WTC11 (cell line): ENCODE measurements around the gene GPATCH2. TPM values are rescaled to one million over a fixed set of nuclear protein-coding genes. Genes with fewer than 3 reads are reported as not detected.

ENCODE experiments used
- ATAC-seq: fragments of 200-7000 bp; cut with Tn5 transposase; 2 replicates; pipeline ENCODE4 v1.10.0; 2021; ENCODE audit warnings: mild to moderate bottlenecking, moderate library complexity
- CTCF ChIA-PET: fragments of 300-600 bp; sonication (Branson Sonifier 250); formaldehyde crosslinking; loops from one replicate; lab custom pipeline; 2021; ENCODE audit warnings: antibody characterized with exemption; lab: Charles Lee
- POLR2A ChIA-PET: fragments of 350-600 bp; sonication (Branson Sonifier 250); formaldehyde crosslinking; loops from one replicate; lab custom pipeline; 2021; ENCODE audit warnings: antibody characterized with exemption; lab: Charles Lee
- DNase-seq: peaks from one replicate; pipeline ENCODE4 v3.0.0; 2021; ENCODE audit warnings: low spot score
- H3K27ac Mint-ChIP-seq: 2 replicates; pipeline ENCODE4 v1.8.0; 2021; ENCODE audit warnings: mixed read lengths
- H3K27me3 Mint-ChIP-seq: 2 replicates; pipeline ENCODE4 v1.8.0; 2021; ENCODE audit warnings: low read depth, mild to moderate bottlenecking, moderate library complexity, mixed read lengths
- H3K36me3 Mint-ChIP-seq: 2 replicates; pipeline ENCODE4 v1.8.0; 2021; ENCODE audit warnings: mixed read lengths
- H3K4me1 Mint-ChIP-seq: 2 replicates; pipeline ENCODE4 v1.8.0; 2022; ENCODE audit warnings: mixed read lengths
- H3K4me3 Mint-ChIP-seq: 2 replicates; pipeline ENCODE4 v1.8.0; 2021; ENCODE audit warnings: mild to moderate bottlenecking, moderate library complexity, mixed read lengths
- H3K9me3 Mint-ChIP-seq: 2 replicates; pipeline ENCODE4 v1.8.0; 2021; ENCODE audit warnings: mixed read lengths
- CREB1 ChIP-seq: sonication (generic); formaldehyde crosslinking; IDR thresholded peaks from 2 replicates; pipeline ENCODE4 v1.8.0; 2023; ENCODE audit warnings: mild to moderate bottlenecking, missing genetic modification reagents
- NFYB ChIP-seq: sonication (generic); formaldehyde crosslinking; conservative IDR thresholded peaks from 2 replicates; pipeline ENCODE4 v1.8.0; 2022; ENCODE audit warnings: low read depth, missing genetic modification reagents
- NR1H2 ChIP-seq: sonication (generic); formaldehyde crosslinking; IDR thresholded peaks from 2 replicates; pipeline ENCODE4 v1.9.0; 2021; ENCODE audit warnings: mild to moderate bottlenecking, moderate library complexity, missing genetic modification reagents
- SP1 ChIP-seq: sonication (generic); formaldehyde crosslinking; conservative IDR thresholded peaks from 2 replicates; pipeline ENCODE4 v1.8.1; 2022; ENCODE audit warnings: missing genetic modification reagents
- TEAD4 ChIP-seq: sonication (generic); formaldehyde crosslinking; IDR thresholded peaks from 2 replicates; pipeline ENCODE4 v1.8.0; 2022; ENCODE audit warnings: mild to moderate bottlenecking, missing genetic modification reagents
- ZNF263 ChIP-seq: sonication (generic); formaldehyde crosslinking; IDR thresholded peaks from 2 replicates; pipeline ENCODE4 v1.8.1; 2022; ENCODE audit warnings: low read depth, mild to moderate bottlenecking, moderate library complexity, missing genetic modification reagents
- total RNA-seq: library from RNA; stranded (reverse); gene quantifications from 3 replicates; pipeline ENCODE4 v1.2.3, GENCODE V29; 2021
- TF ChIP-seq, protein P1 (sequence below): sonication (generic); formaldehyde crosslinking; IDR thresholded peaks from 2 replicates; pipeline ENCODE4 v1.8.0; 2023; ENCODE audit warnings: missing genetic modification reagents
- TF ChIP-seq, protein P2 (sequence below): fragments of 200-600 bp; IDR thresholded peaks from 2 replicates; pipeline ENCODE4 v1.8.0; 2022; ENCODE audit warnings: antibody characterized with exemption
- TF ChIP-seq, protein P3 (sequence below): fragments of 250-450 bp; sonication (Bioruptor Pico); IDR thresholded peaks from 2 replicates; pipeline ENCODE4 v1.9.0; 2021; ENCODE audit warnings: mild to moderate bottlenecking
- TF ChIP-seq, protein P4 (sequence below): sonication (generic); formaldehyde crosslinking; IDR thresholded peaks from 2 replicates; pipeline ENCODE4 v1.8.0; 2022; ENCODE audit warnings: mild to moderate bottlenecking, missing genetic modification reagents
- TF ChIP-seq, protein P5 (sequence below): sonication (generic); formaldehyde crosslinking; IDR thresholded peaks from 2 replicates; pipeline ENCODE4 v1.8.0; 2023; ENCODE audit warnings: mild to moderate bottlenecking, missing genetic modification reagents
- TF ChIP-seq, protein P6 (sequence below): fragments of 250-450 bp; sonication (Bioruptor Pico); conservative IDR thresholded peaks from 2 replicates; pipeline ENCODE4 v1.9.0; 2021; ENCODE audit warnings: mild to moderate bottlenecking
- TF ChIP-seq, protein P7 (sequence below): sonication (generic); formaldehyde crosslinking; IDR thresholded peaks from 2 replicates; pipeline ENCODE4 v1.8.0; 2022; ENCODE audit warnings: mild to moderate bottlenecking, missing genetic modification reagents
- TF ChIP-seq, protein P8 (sequence below): sonication (generic); formaldehyde crosslinking; IDR thresholded peaks from 2 replicates; pipeline ENCODE4 v1.8.0; 2023; ENCODE audit warnings: missing genetic modification reagents, mild to moderate bottlenecking, borderline replicate concordance

The GPATCH2 gene
- total RNA-seq, 1 experiment from 2014 or later = 11.5 TPM

DNA sequence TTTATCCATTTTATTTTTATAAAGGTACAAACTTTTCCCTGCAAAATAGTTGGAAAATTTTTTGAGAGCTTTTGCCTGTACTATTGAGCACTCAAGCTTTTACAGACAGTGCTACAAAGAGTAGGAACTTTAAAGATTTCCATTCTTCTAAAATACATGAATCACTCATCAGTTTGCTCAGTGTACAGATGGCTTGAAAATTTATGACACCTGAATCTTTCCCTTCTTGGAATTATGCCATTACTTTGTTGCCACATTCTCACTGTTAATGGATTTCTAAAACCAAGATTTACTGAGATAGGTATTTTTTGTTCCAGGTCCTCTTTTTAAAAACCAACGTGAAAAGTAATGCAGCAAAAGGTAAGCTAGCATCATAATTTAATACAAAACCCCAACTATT lies 76.0 kb downstream of the GPATCH2 start (continued):
- TF ChIP-seq NFYB (no peak), SP1 (CRISPR knock-in tag) (no peak), CREB1 (CRISPR knock-in tag) (no peak)
- TF ChIP-seq, protein P1, sequence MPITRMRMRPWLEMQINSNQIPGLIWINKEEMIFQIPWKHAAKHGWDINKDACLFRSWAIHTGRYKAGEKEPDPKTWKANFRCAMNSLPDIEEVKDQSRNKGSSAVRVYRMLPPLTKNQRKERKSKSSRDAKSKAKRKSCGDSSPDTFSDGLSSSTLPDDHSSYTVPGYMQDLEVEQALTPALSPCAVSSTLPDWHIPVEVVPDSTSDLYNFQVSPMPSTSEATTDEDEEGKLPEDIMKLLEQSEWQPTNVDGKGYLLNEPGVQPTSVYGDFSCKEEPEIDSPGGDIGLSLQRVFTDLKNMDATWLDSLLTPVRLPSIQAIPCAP (CRISPR knock-in tag) = no peak
- TF ChIP-seq, protein P2, sequence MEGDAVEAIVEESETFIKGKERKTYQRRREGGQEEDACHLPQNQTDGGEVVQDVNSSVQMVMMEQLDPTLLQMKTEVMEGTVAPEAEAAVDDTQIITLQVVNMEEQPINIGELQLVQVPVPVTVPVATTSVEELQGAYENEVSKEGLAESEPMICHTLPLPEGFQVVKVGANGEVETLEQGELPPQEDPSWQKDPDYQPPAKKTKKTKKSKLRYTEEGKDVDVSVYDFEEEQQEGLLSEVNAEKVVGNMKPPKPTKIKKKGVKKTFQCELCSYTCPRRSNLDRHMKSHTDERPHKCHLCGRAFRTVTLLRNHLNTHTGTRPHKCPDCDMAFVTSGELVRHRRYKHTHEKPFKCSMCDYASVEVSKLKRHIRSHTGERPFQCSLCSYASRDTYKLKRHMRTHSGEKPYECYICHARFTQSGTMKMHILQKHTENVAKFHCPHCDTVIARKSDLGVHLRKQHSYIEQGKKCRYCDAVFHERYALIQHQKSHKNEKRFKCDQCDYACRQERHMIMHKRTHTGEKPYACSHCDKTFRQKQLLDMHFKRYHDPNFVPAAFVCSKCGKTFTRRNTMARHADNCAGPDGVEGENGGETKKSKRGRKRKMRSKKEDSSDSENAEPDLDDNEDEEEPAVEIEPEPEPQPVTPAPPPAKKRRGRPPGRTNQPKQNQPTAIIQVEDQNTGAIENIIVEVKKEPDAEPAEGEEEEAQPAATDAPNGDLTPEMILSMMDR = no peak
- TF ChIP-seq, protein P3, sequence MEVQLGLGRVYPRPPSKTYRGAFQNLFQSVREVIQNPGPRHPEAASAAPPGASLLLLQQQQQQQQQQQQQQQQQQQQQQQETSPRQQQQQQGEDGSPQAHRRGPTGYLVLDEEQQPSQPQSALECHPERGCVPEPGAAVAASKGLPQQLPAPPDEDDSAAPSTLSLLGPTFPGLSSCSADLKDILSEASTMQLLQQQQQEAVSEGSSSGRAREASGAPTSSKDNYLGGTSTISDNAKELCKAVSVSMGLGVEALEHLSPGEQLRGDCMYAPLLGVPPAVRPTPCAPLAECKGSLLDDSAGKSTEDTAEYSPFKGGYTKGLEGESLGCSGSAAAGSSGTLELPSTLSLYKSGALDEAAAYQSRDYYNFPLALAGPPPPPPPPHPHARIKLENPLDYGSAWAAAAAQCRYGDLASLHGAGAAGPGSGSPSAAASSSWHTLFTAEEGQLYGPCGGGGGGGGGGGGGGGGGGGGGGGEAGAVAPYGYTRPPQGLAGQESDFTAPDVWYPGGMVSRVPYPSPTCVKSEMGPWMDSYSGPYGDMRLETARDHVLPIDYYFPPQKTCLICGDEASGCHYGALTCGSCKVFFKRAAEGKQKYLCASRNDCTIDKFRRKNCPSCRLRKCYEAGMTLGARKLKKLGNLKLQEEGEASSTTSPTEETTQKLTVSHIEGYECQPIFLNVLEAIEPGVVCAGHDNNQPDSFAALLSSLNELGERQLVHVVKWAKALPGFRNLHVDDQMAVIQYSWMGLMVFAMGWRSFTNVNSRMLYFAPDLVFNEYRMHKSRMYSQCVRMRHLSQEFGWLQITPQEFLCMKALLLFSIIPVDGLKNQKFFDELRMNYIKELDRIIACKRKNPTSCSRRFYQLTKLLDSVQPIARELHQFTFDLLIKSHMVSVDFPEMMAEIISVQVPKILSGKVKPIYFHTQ (CRISPR knock-in tag) = no peak

DNA sequence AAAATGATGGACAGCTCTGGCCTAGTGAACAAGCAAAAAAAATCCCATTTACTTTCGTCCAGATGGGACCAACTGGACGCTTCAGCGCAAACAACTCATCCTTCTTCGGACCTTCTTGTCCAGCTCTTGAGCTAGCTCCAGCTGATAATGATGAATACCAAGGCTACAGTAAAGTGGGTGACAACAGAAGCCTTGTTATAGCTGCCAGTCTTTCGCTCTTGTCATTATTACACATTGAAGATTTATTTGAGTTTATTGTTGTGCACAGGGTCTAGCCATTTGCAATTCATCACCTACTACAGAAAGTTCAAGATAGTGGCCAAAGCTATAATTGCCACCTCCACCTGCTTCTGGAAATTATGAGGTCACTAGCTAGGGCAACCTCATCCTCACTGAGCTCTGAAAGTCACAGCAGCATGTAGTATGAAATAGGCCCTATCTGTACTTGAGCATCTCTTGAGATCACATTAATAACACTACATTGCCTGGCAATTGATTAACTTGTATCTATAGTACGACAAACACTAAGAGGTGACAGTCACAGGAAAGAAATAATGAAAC lies 76.9 kb downstream of the GPATCH2 start:
- H3K27me3 Mint-ChIP-seq = no peaks in the 10 kb centered on the region
- no peaks in the 10 kb centered on the region for H3K9me3 Mint-ChIP-seq
- no peaks in the 10 kb centered on the region for H3K36me3 Mint-ChIP-seq
- no peak overlapping the region for H3K27ac Mint-ChIP-seq
- CTCF ChIA-PET = no interaction called here
- H3K4me3 Mint-ChIP-seq = no peak overlapping the region
- peaks cover 13% of the 10 kb centered on the region for H3K4me1 Mint-ChIP-seq
- no peak for DNase-seq
- TF ChIP-seq, protein P4, sequence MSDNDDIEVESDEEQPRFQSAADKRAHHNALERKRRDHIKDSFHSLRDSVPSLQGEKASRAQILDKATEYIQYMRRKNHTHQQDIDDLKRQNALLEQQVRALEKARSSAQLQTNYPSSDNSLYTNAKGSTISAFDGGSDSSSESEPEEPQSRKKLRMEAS (CRISPR knock-in tag) = no peak
- TF ChIP-seq, protein P5, sequence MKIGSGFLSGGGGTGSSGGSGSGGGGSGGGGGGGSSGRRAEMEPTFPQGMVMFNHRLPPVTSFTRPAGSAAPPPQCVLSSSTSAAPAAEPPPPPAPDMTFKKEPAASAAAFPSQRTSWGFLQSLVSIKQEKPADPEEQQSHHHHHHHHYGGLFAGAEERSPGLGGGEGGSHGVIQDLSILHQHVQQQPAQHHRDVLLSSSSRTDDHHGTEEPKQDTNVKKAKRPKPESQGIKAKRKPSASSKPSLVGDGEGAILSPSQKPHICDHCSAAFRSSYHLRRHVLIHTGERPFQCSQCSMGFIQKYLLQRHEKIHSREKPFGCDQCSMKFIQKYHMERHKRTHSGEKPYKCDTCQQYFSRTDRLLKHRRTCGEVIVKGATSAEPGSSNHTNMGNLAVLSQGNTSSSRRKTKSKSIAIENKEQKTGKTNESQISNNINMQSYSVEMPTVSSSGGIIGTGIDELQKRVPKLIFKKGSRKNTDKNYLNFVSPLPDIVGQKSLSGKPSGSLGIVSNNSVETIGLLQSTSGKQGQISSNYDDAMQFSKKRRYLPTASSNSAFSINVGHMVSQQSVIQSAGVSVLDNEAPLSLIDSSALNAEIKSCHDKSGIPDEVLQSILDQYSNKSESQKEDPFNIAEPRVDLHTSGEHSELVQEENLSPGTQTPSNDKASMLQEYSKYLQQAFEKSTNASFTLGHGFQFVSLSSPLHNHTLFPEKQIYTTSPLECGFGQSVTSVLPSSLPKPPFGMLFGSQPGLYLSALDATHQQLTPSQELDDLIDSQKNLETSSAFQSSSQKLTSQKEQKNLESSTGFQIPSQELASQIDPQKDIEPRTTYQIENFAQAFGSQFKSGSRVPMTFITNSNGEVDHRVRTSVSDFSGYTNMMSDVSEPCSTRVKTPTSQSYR (CRISPR knock-in tag) = no peak
- no peak for TF ChIP-seq ZNF263 (CRISPR knock-in tag)
- TF ChIP-seq, protein P6, sequence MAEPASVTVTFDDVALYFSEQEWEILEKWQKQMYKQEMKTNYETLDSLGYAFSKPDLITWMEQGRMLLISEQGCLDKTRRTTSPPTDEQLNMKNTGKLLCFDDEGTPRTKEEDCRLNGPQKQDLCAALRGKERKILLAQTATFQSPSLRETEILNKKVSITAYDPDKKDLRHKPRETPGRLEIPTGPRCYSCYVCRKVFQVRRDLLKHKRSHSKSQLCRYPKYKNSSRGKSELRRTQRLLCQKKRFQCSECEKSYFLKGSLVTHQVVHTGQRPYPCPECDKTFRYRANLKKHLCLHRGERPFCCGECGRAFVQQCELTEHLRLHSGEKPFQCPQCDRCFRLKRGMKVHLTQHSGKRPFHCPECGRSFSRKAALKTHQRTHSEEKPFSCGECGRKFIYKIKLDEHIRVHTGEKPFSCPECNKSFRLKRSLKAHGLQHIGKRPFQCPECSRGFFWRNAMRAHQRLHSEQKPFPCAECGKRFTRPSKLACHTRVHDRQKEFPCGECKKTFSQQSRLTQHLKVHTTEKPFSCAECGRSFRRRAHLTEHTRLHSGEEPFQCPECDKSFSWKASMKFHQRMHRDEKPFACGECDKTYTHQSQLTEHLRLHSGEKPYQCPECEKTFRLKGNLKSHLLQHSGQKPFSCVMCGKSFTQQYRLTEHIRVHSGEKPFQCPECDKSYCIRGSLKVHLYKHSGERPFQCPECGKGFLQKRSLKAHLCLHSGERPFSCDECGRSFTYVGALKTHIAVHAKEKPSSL (CRISPR knock-in tag) = no peak
- ATAC-seq = no peak
- POLR2A ChIA-PET = no interaction called here

DNA sequence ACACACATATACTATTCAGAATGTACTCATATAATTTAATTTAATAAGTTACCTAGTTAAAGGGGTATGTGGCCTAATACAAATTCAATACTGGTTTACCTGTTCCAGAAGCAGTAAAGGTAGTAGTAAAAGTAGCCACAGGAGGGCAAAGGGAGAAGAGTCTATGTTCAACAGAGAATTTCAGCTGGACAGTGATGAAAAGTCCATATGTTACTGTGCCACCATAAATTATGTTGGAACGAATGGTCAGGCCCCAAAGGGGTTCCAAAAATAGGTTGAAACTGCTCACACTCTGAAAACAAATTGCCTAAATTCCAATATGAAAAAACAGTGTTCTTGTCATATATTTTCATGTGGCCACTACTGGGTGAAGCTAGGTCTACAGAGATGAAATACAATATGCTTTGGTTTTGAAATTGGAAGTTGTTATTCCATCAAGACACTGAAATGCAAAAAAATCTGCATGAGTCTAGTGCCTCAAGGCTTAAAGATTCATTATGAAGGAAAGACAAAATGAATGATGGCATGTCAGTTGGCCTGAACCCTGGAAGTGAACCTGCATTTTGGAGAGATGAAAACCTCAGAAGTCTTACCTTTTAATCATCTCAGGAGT lies 78.4 kb downstream of the GPATCH2 start:
- no peak for ATAC-seq
- H3K4me1 Mint-ChIP-seq = peaks cover 13% of the 10 kb centered on the region
- no peak overlapping the region for H3K4me3 Mint-ChIP-seq
- H3K9me3 Mint-ChIP-seq = peaks cover 14% of the 10 kb centered on the region
- peaks cover 6% of the 10 kb centered on the region for H3K36me3 Mint-ChIP-seq
- no peak for DNase-seq
- H3K27me3 Mint-ChIP-seq = no peaks in the 10 kb centered on the region
- POLR2A ChIA-PET = no interaction called here
- no peak overlapping the region for H3K27ac Mint-ChIP-seq
- CTCF ChIA-PET = no interaction called here
- no peak for TF ChIP-seq CREB1 (CRISPR knock-in tag)
- TF ChIP-seq, protein P7, sequence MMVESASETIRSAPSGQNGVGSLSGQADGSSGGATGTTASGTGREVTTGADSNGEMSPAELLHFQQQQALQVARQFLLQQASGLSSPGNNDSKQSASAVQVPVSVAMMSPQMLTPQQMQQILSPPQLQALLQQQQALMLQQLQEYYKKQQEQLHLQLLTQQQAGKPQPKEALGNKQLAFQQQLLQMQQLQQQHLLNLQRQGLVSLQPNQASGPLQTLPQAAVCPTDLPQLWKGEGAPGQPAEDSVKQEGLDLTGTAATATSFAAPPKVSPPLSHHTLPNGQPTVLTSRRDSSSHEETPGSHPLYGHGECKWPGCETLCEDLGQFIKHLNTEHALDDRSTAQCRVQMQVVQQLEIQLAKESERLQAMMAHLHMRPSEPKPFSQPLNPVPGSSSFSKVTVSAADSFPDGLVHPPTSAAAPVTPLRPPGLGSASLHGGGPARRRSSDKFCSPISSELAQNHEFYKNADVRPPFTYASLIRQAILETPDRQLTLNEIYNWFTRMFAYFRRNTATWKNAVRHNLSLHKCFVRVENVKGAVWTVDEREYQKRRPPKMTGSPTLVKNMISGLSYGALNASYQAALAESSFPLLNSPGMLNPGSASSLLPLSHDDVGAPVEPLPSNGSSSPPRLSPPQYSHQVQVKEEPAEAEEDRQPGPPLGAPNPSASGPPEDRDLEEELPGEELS = no peak
- TF ChIP-seq, protein P8, sequence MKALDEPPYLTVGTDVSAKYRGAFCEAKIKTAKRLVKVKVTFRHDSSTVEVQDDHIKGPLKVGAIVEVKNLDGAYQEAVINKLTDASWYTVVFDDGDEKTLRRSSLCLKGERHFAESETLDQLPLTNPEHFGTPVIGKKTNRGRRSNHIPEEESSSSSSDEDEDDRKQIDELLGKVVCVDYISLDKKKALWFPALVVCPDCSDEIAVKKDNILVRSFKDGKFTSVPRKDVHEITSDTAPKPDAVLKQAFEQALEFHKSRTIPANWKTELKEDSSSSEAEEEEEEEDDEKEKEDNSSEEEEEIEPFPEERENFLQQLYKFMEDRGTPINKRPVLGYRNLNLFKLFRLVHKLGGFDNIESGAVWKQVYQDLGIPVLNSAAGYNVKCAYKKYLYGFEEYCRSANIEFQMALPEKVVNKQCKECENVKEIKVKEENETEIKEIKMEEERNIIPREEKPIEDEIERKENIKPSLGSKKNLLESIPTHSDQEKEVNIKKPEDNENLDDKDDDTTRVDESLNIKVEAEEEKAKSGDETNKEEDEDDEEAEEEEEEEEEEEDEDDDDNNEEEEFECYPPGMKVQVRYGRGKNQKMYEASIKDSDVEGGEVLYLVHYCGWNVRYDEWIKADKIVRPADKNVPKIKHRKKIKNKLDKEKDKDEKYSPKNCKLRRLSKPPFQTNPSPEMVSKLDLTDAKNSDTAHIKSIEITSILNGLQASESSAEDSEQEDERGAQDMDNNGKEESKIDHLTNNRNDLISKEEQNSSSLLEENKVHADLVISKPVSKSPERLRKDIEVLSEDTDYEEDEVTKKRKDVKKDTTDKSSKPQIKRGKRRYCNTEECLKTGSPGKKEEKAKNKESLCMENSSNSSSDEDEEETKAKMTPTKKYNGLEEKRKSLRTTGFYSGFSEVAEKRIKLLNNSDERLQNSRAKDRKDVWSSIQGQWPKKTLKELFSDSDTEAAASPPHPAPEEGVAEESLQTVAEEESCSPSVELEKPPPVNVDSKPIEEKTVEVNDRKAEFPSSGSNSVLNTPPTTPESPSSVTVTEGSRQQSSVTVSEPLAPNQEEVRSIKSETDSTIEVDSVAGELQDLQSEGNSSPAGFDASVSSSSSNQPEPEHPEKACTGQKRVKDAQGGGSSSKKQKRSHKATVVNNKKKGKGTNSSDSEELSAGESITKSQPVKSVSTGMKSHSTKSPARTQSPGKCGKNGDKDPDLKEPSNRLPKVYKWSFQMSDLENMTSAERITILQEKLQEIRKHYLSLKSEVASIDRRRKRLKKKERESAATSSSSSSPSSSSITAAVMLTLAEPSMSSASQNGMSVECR = no peak
- TF ChIP-seq NR1H2 (CRISPR knock-in tag) = no peak
- TF ChIP-seq TEAD4 (CRISPR knock-in tag) = no peak
